HepG2 (cell line): ENCODE measurements around the gene ILKAP. TPM values are rescaled to one million over a fixed set of nuclear protein-coding genes. Genes with fewer than 3 reads are reported as not detected.
A peak's percentile ranks its signal among the peaks of the same experiment; 100 is the strongest.

Experiments used
- BCL6 ChIP-seq: IDR thresholded peaks from 2 replicates; pipeline ENCODE4 v1.6.1; 2016; ENCODE audit warnings: missing genetic modification reagents, missing compliant biosample characterization
- CREB3 ChIP-seq: sonication (generic); formaldehyde crosslinking; IDR thresholded peaks from 2 replicates; pipeline ENCODE4 v1.5.0; 2020; ENCODE audit warnings: missing genetic modification reagents
- HMGA1 ChIP-seq: sonication (generic); formaldehyde crosslinking; conservative IDR thresholded peaks from 2 replicates; pipeline ENCODE4 v1.4.0; 2020; ENCODE audit warnings: missing genetic modification reagents
- HOXA9 ChIP-seq: sonication (generic); formaldehyde crosslinking; IDR thresholded peaks from 2 replicates; pipeline ENCODE4 v1.8.1; 2022; ENCODE audit warnings: missing genetic modification reagents, mild to moderate bottlenecking, moderate library complexity, borderline replicate concordance
- NCOA5 ChIP-seq: sonication (generic); formaldehyde crosslinking; IDR thresholded peaks from 2 replicates; pipeline ENCODE4 v1.4.0; 2020; ENCODE audit warnings: missing genetic modification reagents
- PBX3 ChIP-seq: sonication (generic); formaldehyde crosslinking; IDR thresholded peaks from 2 replicates; pipeline ENCODE4 v1.8.1; 2023; ENCODE audit warnings: missing genetic modification reagents, inconsistent platforms, borderline replicate concordance
- REST ChIP-seq, 2 experiments: IDR thresholded peaks; 2 replicates each; pipeline ENCODE4 v1.6.1; 2011 to 2012; ENCODE audit warnings: low read length in 2 of 2, borderline replicate concordance in 1 of 2, low read depth in 1 of 2, mild to moderate bottlenecking in 1 of 2, moderate library complexity in 1 of 2
- SOX6 ChIP-seq, 2 experiments: fragments of 450-650 bp in 1 of 2; sonication (generic) in 1 of 2; formaldehyde crosslinking in 1 of 2; IDR thresholded peaks; 2 replicates each; pipeline versions ENCODE4 v1.4.0 to v1.6.1; 2017 to 2020; ENCODE audit warnings: antibody characterized with exemption in 1 of 2, mild to moderate bottlenecking in 1 of 2, missing genetic modification reagents in 1 of 2
- TERF1 ChIP-seq: sonication (generic); formaldehyde crosslinking; IDR thresholded peaks from 2 replicates; pipeline ENCODE4 v1.8.0; 2022; ENCODE audit warnings: mild to moderate bottlenecking, missing genetic modification reagents, moderate library complexity
- ZNF121 ChIP-seq: sonication (generic); formaldehyde crosslinking; IDR thresholded peaks from 2 replicates; pipeline ENCODE4 v1.5.0; 2020; ENCODE audit warnings: mild to moderate bottlenecking, missing genetic modification reagents
- ZNF574 ChIP-seq: sonication (generic); formaldehyde crosslinking; IDR thresholded peaks from 2 replicates; pipeline ENCODE4 v1.4.0; 2020; ENCODE audit warnings: missing genetic modification reagents
- ZNF687 ChIP-seq: sonication (generic); formaldehyde crosslinking; IDR thresholded peaks from 2 replicates; pipeline ENCODE4 v1.5.1; 2020; ENCODE audit warnings: mild to moderate bottlenecking, missing genetic modification reagents, moderate library complexity
- polyA plus RNA-seq, 8 experiments: library from polyadenylated mRNA; depleted of rRNA in 3 of 8; stranded (reverse) in 7 of 8; unstranded in 1 of 8; fragments of >200 nt; fragmentation: Illumina TruSeq in 4 of 8; extraction: Trizol in 4 of 8; gene quantifications; 2 replicates each; pipeline versions ENCODE4 v1.2.1 to v1.2.3, GENCODE V29; 2011 to 2016; ENCODE audit warnings: low read depth in 4 of 8, missing spikeins in 1 of 8, mixed read lengths in 1 of 8; ENCODE audit not compliant: insufficient read depth in 1 of 8
- total RNA-seq, 5 experiments: library from RNA; depleted of rRNA; stranded (reverse); fragments of >200 nt; fragmentation: Illumina TruSeq; extraction: Trizol; gene quantifications; 2 replicates each; pipeline ENCODE4 v1.2.3, GENCODE V29; 2016; ENCODE audit warnings: low read depth in 1 of 5

ILKAP gene
- total and polyA plus RNA-seq, 2 of the 13 experiments (the other 11 are each of a cell fraction or from before 2014, with no cell fraction given): 29.6 to 33.1 TPM

- TF ChIP-seq SOX6 (IDR thresholded peaks at IDR 0.05) (no peak), SOX6 (CRISPR knock-in tag; IDR thresholded peaks at IDR 0.05) (no peak), HOXA9 (no peak), TERF1 (peak; percentile 33; the same call in 1 of the 2 replicates), REST (IDR thresholded peaks at IDR 0.05; ENCODE audit: borderline replicate concordance in 1 of 2, low read depth in 1 of 2, low read length in 2 of 2) (peak in 1 of 2 experiments; percentile 37; a peak in 1 of 4 replicates), CREB3 (CRISPR knock-in tag) (0 out of 2 replicates have a peak, but pooled peaks have one; percentile 20), BCL6 (CRISPR knock-in tag) (no peak), PBX3 (CRISPR knock-in tag) (peak; percentile 34; the same call in 1 of the 2 replicates), ZNF687 (CRISPR knock-in tag) (peak; percentile 80), ZNF574 (CRISPR knock-in tag) (peak; percentile 59; the same call in 1 of the 2 replicates), HMGA1 (CRISPR knock-in tag) (no peak), NCOA5 (CRISPR knock-in tag) (no peak), ZNF121 (CRISPR knock-in tag) (no peak)
Measured at GRCh38 chr2:238203094-238203972, at the start of gene ILKAP (continued).
